Liver (tissue), 9 donors: ENCODE results near the gene NTM. TPM values are rescaled to one million over a fixed set of nuclear protein-coding genes. Genes with fewer than 3 reads are reported as not detected.
A peak's percentile ranks its signal among the peaks of the same experiment; 100 is the strongest.

Source experiments
- DNase-seq: peaks from one replicate; pipeline ENCODE4 v3.0.0-alpha.2; 2017; ENCODE audit warnings: low spot score
- H3K27ac ChIP-seq, 2 donors: one replicate each; pipeline ENCODE4 v1.7.0; 2013; ENCODE audit warnings: inconsistent platforms in 2 of 2, low read length in 2 of 2, control low read depth in 1 of 2, low read depth in 1 of 2, mild to moderate bottlenecking in 1 of 2
- H3K27me3 ChIP-seq, 4 donors: one replicate each; pipeline versions ENCODE4 v1.6.1 to v1.7.0; 2013; ENCODE audit warnings: low read length in 3 of 4, inconsistent platforms in 1 of 4, mild to moderate bottlenecking in 1 of 4, moderate library complexity in 1 of 4; ENCODE audit not compliant: control insufficient read depth in 4 of 4, insufficient read depth in 4 of 4
- H3K36me3 ChIP-seq, 4 donors: one replicate each; pipeline versions ENCODE4 v1.6.1 to v1.7.0; 2013; ENCODE audit warnings: low read length in 3 of 4, mild to moderate bottlenecking in 3 of 4, low read depth in 1 of 4, moderate library complexity in 1 of 4; ENCODE audit not compliant: control insufficient read depth in 4 of 4, insufficient read depth in 3 of 4
- H3K4me1 ChIP-seq, 4 donors: one replicate each; pipeline versions ENCODE4 v1.6.1 to v1.7.0; 2013; ENCODE audit warnings: low read length in 3 of 4, mild to moderate bottlenecking in 3 of 4, moderate library complexity in 1 of 4; ENCODE audit not compliant: control insufficient read depth in 4 of 4, insufficient read depth in 4 of 4
- H3K4me3 ChIP-seq, 3 donors: one replicate each; pipeline versions ENCODE4 v1.6.1 to v1.7.0; 2013; ENCODE audit warnings: low read length in 3 of 3, control low read depth in 1 of 3, low read depth in 1 of 3, mild to moderate bottlenecking in 1 of 3
- H3K9ac ChIP-seq, 2 donors: one replicate each; pipeline ENCODE4 v1.7.0; 2013; ENCODE audit warnings: low read length in 2 of 2, mild to moderate bottlenecking in 2 of 2, moderate library complexity in 2 of 2, control low read depth in 1 of 2, low read depth in 1 of 2
- H3K9me3 ChIP-seq, 4 donors: one replicate each; pipeline versions ENCODE4 v1.6.1 to v1.7.0; 2013; ENCODE audit warnings: low read length in 3 of 4; ENCODE audit not compliant: control insufficient read depth in 4 of 4
- ATF3 ChIP-seq: IDR thresholded peaks from 2 replicates; pipeline ENCODE4 v1.6.1; 2016; ENCODE audit warnings: antibody characterized with exemption
- EGR1 ChIP-seq, 2 donors: IDR thresholded peaks; 2 replicates each; pipeline ENCODE4 v1.6.1; 2016 to 2018; ENCODE audit warnings: antibody characterized with exemption in 2 of 2, low read depth in 2 of 2
- FOXA2 ChIP-seq: IDR thresholded peaks from 2 replicates; pipeline ENCODE4 v1.6.1; 2016; ENCODE audit warnings: antibody characterized with exemption
- GABPA ChIP-seq, 2 donors: IDR thresholded peaks in 1 of 2; conservative IDR thresholded peaks in 1 of 2; 2 replicates each; pipeline ENCODE4 v1.6.1; 2016; ENCODE audit warnings: antibody characterized with exemption in 2 of 2, mild to moderate bottlenecking in 1 of 2, moderate library complexity in 1 of 2
- HNF4A ChIP-seq, 2 donors: conservative IDR thresholded peaks; 2 replicates each; pipeline ENCODE4 v1.6.1; 2016; ENCODE audit warnings: antibody characterized with exemption in 2 of 2, mild to moderate bottlenecking in 2 of 2
- HNF4G ChIP-seq: IDR thresholded peaks from 2 replicates; pipeline ENCODE4 v1.6.1; 2016; ENCODE audit warnings: antibody characterized with exemption
- JUND ChIP-seq, 2 donors: IDR thresholded peaks; 2 replicates each; pipeline ENCODE4 v1.6.1; 2016; ENCODE audit warnings: antibody characterized with exemption in 2 of 2
- NR2F2 ChIP-seq: IDR thresholded peaks from 2 replicates; pipeline ENCODE4 v1.6.1; 2016; ENCODE audit warnings: antibody characterized with exemption
- RAD21 ChIP-seq, 2 donors: IDR thresholded peaks; 2 replicates each; pipeline ENCODE4 v1.6.1; 2016; ENCODE audit warnings: antibody characterized with exemption in 2 of 2, mild to moderate bottlenecking in 2 of 2
- SP1 ChIP-seq: IDR thresholded peaks from 2 replicates; pipeline ENCODE4 v1.6.1; 2018; ENCODE audit warnings: antibody characterized with exemption, mild to moderate bottlenecking
- TAF1 ChIP-seq: conservative IDR thresholded peaks from 2 replicates; pipeline ENCODE4 v1.6.1; 2016; ENCODE audit warnings: antibody characterized with exemption, mild to moderate bottlenecking
- YY1 ChIP-seq: IDR thresholded peaks from 2 replicates; pipeline ENCODE4 v1.6.1; 2016; ENCODE audit warnings: antibody characterized with exemption, mild to moderate bottlenecking
- WGBS: extraction: QIAGEN DNeasy Blood & Tissue Kit; methylation state at CpG from one replicate; pipeline ENCODE4 v1.1.7; 2013; 5-methylcytosine and 5-hydroxymethylcytosine counted together
- polyA plus RNA-seq, 2 donors: library from polyadenylated mRNA; stranded (reverse) in 1 of 2; unstranded in 1 of 2; fragments of 200-250 nt in 1 of 2; fragments of >200 nt in 1 of 2; fragmentation: Nextera tagmentation in 1 of 2; extraction: Ambion mirVana in 1 of 2; gene quantifications; one replicate each; pipeline versions ENCODE4 v1.2.1 to v1.2.3, GENCODE V29; 2013 to 2015
- total RNA-seq, 2 donors: library from RNA; depleted of rRNA; stranded (reverse); fragments of >200 nt; gene quantifications; one replicate each; pipeline ENCODE4 v1.2.3, GENCODE V29; 2014
- TF ChIP-seq, protein P1 (sequence below): IDR thresholded peaks from 2 replicates; pipeline ENCODE4 v1.6.1; 2016; ENCODE audit warnings: antibody characterized with exemption
- TF ChIP-seq, protein P2 (sequence below): fragments of 150-350 bp; IDR thresholded peaks from 2 replicates; pipeline ENCODE4 v1.5.1; 2017; ENCODE audit warnings: improper control_type of control experiment, low read depth, low read length; ENCODE audit not compliant: missing input control
- donor health status: healthy.
- donor health status: healthy.
- donor health status: healthy.
- donor health status: healthy.
- donor health status: healthy.

NTM gene
- total and polyA plus RNA-seq, 4 donors, result 0.08 to 1.1 (median 0.08) TPM; not detected in 1

DNA sequence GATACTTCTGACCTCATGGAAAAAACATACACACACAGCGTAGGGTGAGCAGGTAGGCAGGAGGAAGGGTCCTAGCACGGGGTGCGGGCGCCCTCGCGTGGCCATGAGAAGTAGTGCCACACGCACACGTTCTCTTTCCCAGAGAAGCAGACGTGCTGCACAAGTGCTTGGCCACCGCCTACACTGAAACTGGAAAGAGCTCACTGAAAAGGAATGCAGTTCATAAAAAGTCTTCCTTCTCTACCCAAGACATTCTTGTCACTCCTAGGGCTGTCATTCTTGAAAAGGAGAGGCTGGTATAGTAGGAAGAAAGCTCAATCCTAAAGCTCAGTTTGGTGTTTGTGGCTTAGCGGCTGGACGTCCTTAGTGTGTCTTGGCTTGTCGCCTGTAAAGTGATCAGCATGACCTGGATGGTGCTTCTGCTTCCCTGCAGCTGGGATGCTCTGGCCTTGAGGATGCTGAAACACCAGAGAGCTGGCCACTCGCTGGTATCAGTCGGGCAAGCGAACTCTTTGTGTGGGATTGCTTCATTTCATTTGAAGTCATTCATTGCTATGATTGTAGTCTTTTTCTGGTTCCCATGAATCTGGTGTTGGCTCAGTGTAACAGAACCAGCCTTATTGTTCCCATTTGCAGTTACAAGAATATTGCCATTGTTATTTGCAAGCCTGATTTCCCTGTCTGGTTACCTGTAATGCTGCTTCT lies 303.8 kb downstream of the NTM start:
- no peak overlapping the region for H3K4me3 ChIP-seq
- H3K27me3 ChIP-seq, result no peaks in the 10 kb centered on the region
- no peaks in the 10 kb centered on the region for H3K9me3 ChIP-seq
- TF ChIP-seq RAD21 (IDR thresholded peaks at IDR 0.05), result peak; percentile 90 to 91
- TF ChIP-seq, protein P1, sequence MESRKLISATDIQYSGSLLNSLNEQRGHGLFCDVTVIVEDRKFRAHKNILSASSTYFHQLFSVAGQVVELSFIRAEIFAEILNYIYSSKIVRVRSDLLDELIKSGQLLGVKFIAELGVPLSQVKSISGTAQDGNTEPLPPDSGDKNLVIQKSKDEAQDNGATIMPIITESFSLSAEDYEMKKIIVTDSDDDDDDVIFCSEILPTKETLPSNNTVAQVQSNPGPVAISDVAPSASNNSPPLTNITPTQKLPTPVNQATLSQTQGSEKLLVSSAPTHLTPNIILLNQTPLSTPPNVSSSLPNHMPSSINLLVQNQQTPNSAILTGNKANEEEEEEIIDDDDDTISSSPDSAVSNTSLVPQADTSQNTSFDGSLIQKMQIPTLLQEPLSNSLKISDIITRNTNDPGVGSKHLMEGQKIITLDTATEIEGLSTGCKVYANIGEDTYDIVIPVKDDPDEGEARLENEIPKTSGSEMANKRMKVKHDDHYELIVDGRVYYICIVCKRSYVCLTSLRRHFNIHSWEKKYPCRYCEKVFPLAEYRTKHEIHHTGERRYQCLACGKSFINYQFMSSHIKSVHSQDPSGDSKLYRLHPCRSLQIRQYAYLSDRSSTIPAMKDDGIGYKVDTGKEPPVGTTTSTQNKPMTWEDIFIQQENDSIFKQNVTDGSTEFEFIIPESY, result no peak
- TF ChIP-seq NR2F2, result no peak
- TF ChIP-seq JUND (IDR thresholded peaks at IDR 0.05), result no peak
- TF ChIP-seq, protein P2, sequence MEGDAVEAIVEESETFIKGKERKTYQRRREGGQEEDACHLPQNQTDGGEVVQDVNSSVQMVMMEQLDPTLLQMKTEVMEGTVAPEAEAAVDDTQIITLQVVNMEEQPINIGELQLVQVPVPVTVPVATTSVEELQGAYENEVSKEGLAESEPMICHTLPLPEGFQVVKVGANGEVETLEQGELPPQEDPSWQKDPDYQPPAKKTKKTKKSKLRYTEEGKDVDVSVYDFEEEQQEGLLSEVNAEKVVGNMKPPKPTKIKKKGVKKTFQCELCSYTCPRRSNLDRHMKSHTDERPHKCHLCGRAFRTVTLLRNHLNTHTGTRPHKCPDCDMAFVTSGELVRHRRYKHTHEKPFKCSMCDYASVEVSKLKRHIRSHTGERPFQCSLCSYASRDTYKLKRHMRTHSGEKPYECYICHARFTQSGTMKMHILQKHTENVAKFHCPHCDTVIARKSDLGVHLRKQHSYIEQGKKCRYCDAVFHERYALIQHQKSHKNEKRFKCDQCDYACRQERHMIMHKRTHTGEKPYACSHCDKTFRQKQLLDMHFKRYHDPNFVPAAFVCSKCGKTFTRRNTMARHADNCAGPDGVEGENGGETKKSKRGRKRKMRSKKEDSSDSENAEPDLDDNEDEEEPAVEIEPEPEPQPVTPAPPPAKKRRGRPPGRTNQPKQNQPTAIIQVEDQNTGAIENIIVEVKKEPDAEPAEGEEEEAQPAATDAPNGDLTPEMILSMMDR, result peak; percentile 91
- no peak for TF ChIP-seq GABPA (IDR thresholded peaks at IDR 0.05 in 1 of 2, conservative IDR thresholded peaks at IDR 0.05 in 1 of 2)
- no peak for TF ChIP-seq HNF4G
- no peak for TF ChIP-seq EGR1 (IDR thresholded peaks at IDR 0.05; ENCODE audit: low read depth in 2 of 2)
- 27% methylated on average over 16 of the region's 16 CpGs for WGBS
- H3K4me1 ChIP-seq, result no peaks in the 10 kb centered on the region
- H3K27ac ChIP-seq, result no peak overlapping the region
- H3K36me3 ChIP-seq, result no peaks in the 10 kb centered on the region
- DNase-seq, result peak; percentile 74
- H3K9ac ChIP-seq, result no peak overlapping the region

DNA sequence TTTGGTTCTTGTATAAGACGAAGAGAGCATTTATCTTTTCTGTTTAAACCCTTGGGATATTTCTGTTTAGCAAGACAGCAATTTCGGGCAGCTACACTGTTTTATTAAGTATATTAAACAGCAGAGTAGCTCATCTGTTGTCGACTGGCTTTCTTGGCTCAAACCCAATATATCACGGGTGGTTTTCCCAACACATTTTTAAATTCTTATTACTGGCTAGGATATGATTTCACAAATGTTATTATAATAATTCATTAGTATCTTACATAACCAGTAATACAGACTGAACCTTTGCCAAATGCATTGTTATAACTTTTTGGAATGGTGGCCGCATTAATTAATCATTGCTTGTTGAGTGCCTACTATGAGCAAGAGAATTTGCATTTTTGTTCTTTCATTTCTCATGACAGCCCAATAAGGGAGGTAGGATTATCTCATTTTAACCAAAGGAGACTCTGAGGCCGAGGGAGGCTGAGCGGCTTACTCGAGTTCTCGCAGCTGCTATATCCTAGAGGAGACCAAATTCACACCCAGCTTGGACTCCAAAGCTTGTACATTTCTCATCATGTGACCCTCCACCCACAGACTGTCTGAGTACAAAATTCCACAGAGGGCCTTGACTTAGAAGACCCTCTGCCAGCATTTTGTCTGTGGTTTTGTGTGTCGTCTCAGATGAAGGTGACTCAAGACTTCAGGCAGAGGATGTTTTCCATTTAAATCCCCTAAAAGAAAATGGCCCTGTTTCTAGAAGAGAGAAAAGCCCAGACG lies 304.9 kb downstream of the NTM start:
- no peak overlapping the region for H3K9ac ChIP-seq
- no peaks in the 10 kb centered on the region for H3K4me1 ChIP-seq
- H3K27ac ChIP-seq, result no peak overlapping the region
- 74% methylated on average over 11 of the region's 11 CpGs for WGBS
- peaks cover 0 to 1% (median 0%) of the 10 kb centered on the region in 4 donors for H3K27me3 ChIP-seq
- DNase-seq, result no peak
- H3K4me3 ChIP-seq, result no peak overlapping the region
- no peaks in the 10 kb centered on the region for H3K36me3 ChIP-seq
- H3K9me3 ChIP-seq, result no peaks in the 10 kb centered on the region
- TF ChIP-seq YY1, result no peak
- no peak for TF ChIP-seq FOXA2
- no peak for TF ChIP-seq EGR1 (IDR thresholded peaks at IDR 0.05; ENCODE audit: low read depth in 2 of 2)
- TF ChIP-seq HNF4A (conservative IDR thresholded peaks at IDR 0.05), result no peak
- no peak for TF ChIP-seq RAD21 (IDR thresholded peaks at IDR 0.05)
- no peak for TF ChIP-seq HNF4G
- TF ChIP-seq SP1, result no peak
- TF ChIP-seq, protein P1, result no peak
- TF ChIP-seq TAF1, result no peak
- no peak for TF ChIP-seq JUND (IDR thresholded peaks at IDR 0.05)
- no peak for TF ChIP-seq GABPA (IDR thresholded peaks at IDR 0.05 in 1 of 2, conservative IDR thresholded peaks at IDR 0.05 in 1 of 2)
- TF ChIP-seq ATF3, result no peak
